Suprapubic skin (tissue), 4 donors: Measurements from ENCODE around the gene RTL9. TPM values are rescaled to one million over a fixed set of nuclear protein-coding genes. Genes with fewer than 3 reads are reported as not detected.
A peak's percentile ranks its signal among the peaks of the same experiment; 100 is the strongest.
"Not testable (repeated sequence)": the region's sequence is repeated elsewhere in the genome, so short reads cannot be mapped to it uniquely, and the experiment has no call there.

Source experiments
- DNase-seq, 2 donors: peaks; one replicate each; pipeline ENCODE4 v3.0.0-alpha.2; 2019; ENCODE audit warnings: low spot score in 2 of 2
- H3K27ac ChIP-seq: fragments of 200-600 bp; sonication (generic); one replicate; pipeline ENCODE4 v1.5.1; 2019
- H3K27me3 ChIP-seq: fragments of 200-600 bp; sonication (generic); one replicate; pipeline ENCODE4 v1.5.1; 2019
- H3K36me3 ChIP-seq: fragments of 200-600 bp; sonication (generic); one replicate; pipeline ENCODE4 v1.5.1; 2019
- H3K4me1 ChIP-seq: fragments of 200-600 bp; sonication (generic); one replicate; pipeline ENCODE4 v1.5.1; 2019
- H3K4me3 ChIP-seq: fragments of 200-600 bp; sonication (generic); one replicate; pipeline ENCODE4 v1.5.1; 2019; ENCODE audit warnings: mild to moderate bottlenecking
- H3K9me3 ChIP-seq: fragments of 200-600 bp; sonication (generic); one replicate; pipeline ENCODE4 v1.5.1; 2019
- EP300 ChIP-seq: sonication (generic); formaldehyde crosslinking; IDR thresholded peaks from one replicate; pipeline ENCODE4 v1.6.1; 2017; ENCODE audit warnings: antibody characterized with exemption
- POLR2A ChIP-seq, 2 donors: fragments of 450-650 bp; IDR thresholded peaks; one replicate each; pipeline ENCODE4 v1.6.1; 2017; ENCODE audit warnings: antibody characterized with exemption in 2 of 2, mild to moderate bottlenecking in 2 of 2, moderate library complexity in 2 of 2
- POLR2AphosphoS5 ChIP-seq, 3 donors: sonication (generic); formaldehyde crosslinking; IDR thresholded peaks; one replicate each; pipeline ENCODE4 v1.6.1; 2017; ENCODE audit warnings: antibody characterized with exemption in 3 of 3
- WGBS: methylation state at CpG from one replicate; pipeline ENCODE4 v1.1.5; 2018; 5-methylcytosine and 5-hydroxymethylcytosine counted together
- total RNA-seq, 4 donors: library from RNA; depleted of rRNA; stranded (reverse); fragments of >200 nt; gene quantifications; one replicate each; pipeline ENCODE4 v1.1.0, GENCODE V29; 2016
- TF ChIP-seq, protein P1 (sequence below), 2 donors: fragments of 200-600 bp in 1 of 2; fragments of 450-650 bp in 1 of 2; sonication (generic) in 1 of 2; IDR thresholded peaks; one replicate each; pipeline ENCODE4 v1.5.1; 2016 to 2019; ENCODE audit warnings: antibody characterized with exemption in 2 of 2, mild to moderate bottlenecking in 1 of 2, moderate library complexity in 1 of 2

Gene RTL9
- total RNA-seq, 4 donors from 2014 or later: 0.16 TPM; not detected in 3

DNA sequence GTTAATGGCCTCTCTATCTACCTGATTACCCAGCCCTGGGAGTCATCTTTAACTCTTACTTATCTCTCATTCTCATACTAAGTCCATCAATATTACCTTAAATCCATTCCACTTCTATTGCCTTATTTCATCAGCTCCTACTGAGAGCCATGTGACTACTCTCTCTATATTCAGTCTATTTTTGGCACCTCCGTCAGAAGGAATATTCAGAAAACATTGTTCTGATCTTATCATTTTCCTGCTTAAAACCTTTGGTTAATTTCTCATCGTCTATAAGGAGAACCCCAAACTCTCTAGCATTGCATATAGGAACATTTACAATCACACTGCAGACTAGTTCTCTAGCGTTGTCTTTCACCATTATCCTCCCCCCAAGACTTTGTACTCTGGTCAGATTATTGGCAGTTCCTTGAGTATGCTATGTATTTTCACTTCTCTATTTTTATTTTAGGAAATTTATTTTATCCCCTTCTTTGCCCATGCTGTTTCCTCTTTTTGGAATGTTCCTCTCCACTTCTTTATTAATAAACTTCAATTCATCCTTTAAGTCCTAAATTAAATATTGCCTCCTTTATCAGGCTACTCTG is 27.1 kb upstream of the RTL9 start:
- no peaks in the 10 kb centered on the region for H3K36me3 ChIP-seq
- H3K9me3 ChIP-seq: no peaks in the 10 kb centered on the region

DNA sequence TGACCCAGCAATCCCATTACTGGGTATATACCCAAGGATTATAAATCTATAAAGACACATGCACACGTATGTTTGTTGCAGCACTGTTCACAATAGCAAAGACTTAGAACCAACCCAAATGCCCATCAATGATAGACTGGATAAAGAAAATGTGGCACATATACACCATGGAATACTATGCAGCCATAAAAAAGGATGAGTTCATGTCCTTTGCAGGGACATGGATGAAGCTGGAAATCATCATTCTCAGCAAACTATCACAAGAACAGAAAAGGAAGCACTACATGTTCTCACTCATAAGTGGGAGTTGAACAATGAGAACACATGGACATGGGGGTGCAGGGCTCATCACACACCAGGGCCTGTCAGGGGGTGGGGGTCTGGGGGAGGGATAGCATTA is 25.2 kb upstream of the RTL9 start:
- not testable (repeated sequence) for H3K27me3 ChIP-seq, H3K36me3 ChIP-seq, H3K27ac ChIP-seq, H3K4me1 ChIP-seq, H3K9me3 ChIP-seq, H3K4me3 ChIP-seq, DNase-seq
- 82% methylated on average over 1 of the region's 1 CpG for WGBS

More for the DNA sequence above, 27.1 kb upstream of the RTL9 start:
- TF ChIP-seq POLR2A (IDR thresholded peaks at IDR 0.05) (no peak), EP300 (no peak), POLR2AphosphoS5 (IDR thresholded peaks at IDR 0.05) (no peak)
- TF ChIP-seq, protein P1, sequence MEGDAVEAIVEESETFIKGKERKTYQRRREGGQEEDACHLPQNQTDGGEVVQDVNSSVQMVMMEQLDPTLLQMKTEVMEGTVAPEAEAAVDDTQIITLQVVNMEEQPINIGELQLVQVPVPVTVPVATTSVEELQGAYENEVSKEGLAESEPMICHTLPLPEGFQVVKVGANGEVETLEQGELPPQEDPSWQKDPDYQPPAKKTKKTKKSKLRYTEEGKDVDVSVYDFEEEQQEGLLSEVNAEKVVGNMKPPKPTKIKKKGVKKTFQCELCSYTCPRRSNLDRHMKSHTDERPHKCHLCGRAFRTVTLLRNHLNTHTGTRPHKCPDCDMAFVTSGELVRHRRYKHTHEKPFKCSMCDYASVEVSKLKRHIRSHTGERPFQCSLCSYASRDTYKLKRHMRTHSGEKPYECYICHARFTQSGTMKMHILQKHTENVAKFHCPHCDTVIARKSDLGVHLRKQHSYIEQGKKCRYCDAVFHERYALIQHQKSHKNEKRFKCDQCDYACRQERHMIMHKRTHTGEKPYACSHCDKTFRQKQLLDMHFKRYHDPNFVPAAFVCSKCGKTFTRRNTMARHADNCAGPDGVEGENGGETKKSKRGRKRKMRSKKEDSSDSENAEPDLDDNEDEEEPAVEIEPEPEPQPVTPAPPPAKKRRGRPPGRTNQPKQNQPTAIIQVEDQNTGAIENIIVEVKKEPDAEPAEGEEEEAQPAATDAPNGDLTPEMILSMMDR (IDR thresholded peaks at IDR 0.05): no peak
- WGBS: 52% methylated on average over 3 of the region's 3 CpGs
- no peak for DNase-seq
- Histone ChIP-seq H3K4me1 (no peaks in the 10 kb centered on the region), H3K27ac (no peak overlapping the region), H3K27me3 (no peaks in the 10 kb centered on the region), H3K4me3 (no peak overlapping the region)

DNA sequence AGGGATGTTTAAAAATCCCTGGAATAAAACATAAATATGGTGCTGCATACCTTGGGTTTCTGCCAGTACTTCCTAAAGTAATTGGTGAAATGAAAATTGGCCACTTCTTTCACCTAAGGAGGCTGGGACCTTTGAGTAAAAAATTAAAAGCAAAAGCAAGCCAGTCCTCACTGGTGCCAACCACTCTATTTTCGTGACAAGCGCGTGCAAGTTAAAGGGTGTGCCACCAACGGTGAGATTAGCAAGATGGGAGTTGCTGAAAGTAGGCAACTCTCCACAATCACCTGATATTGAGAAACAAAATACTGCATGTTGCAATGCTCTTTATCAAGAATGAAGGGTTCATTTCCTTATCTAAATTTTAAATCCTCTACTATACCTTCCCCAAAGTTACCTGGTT is 19.7 kb upstream of the RTL9 start:
- 37% methylated on average over 4 of the region's 4 CpGs for WGBS
- no peak for DNase-seq
- no peak overlapping the region for H3K27ac ChIP-seq
- H3K9me3 ChIP-seq: no peaks in the 10 kb centered on the region
- H3K4me1 ChIP-seq: peaks cover 6% of the 10 kb centered on the region
- no peaks in the 10 kb centered on the region for H3K27me3 ChIP-seq
- TF ChIP-seq, protein P1 (IDR thresholded peaks at IDR 0.05): no peak
- TF ChIP-seq POLR2A (IDR thresholded peaks at IDR 0.05) (no peak), POLR2AphosphoS5 (IDR thresholded peaks at IDR 0.05) (no peak), EP300 (no peak)
- no peaks in the 10 kb centered on the region for H3K36me3 ChIP-seq
- H3K4me3 ChIP-seq: no peak overlapping the region

DNA sequence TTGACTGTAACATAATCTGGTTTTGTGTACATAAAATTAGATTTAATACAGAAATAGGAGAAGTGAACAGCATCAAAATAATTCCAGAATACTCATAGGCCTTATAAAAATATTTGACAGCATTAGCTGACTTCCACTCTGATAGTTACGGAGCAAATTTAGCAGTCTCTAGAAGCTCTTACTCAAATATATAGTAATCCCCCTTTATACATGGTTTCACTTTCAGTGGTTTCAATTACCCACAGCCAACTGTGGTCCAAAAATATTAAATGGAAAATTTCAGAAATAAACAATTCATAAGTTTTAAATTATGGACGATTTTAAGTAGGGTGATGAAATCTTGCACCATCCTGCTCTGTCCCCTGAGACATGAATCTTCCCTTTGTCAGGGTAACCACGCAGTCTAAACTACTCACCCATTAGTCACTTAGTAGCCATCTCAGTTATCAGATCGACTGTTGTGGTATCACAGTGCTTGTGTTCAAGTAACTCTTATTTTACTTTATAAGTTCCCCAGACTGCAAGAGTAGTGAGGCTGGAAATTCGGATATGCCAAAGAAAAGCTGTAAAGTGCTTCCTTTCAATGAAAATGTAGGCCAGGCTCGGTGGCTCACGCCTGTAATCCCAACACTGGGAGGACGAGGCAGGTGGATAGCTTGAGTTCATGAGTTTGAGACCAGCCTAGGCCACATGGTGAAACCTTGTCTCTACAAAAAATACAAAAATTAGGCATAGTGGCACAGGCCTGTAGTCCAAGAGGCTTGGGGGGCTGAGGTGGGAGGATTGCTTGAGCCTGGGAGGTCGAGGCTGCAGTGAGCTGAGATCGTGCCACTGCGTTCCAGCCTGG is 17.2 kb upstream of the RTL9 start:
- no peaks in the 10 kb centered on the region for H3K27me3 ChIP-seq
- H3K4me1 ChIP-seq: peaks cover 6% of the 10 kb centered on the region
- 75% methylated on average over 11 of the region's 11 CpGs for WGBS
- no peak for DNase-seq
- H3K4me3 ChIP-seq: no peak overlapping the region
- TF ChIP-seq POLR2AphosphoS5 (IDR thresholded peaks at IDR 0.05) (no peak), POLR2A (IDR thresholded peaks at IDR 0.05) (no peak), EP300 (no peak)
- TF ChIP-seq, protein P1 (IDR thresholded peaks at IDR 0.05): no peak
- no peak overlapping the region for H3K27ac ChIP-seq
- H3K36me3 ChIP-seq: no peaks in the 10 kb centered on the region
- H3K9me3 ChIP-seq: no peaks in the 10 kb centered on the region

DNA sequence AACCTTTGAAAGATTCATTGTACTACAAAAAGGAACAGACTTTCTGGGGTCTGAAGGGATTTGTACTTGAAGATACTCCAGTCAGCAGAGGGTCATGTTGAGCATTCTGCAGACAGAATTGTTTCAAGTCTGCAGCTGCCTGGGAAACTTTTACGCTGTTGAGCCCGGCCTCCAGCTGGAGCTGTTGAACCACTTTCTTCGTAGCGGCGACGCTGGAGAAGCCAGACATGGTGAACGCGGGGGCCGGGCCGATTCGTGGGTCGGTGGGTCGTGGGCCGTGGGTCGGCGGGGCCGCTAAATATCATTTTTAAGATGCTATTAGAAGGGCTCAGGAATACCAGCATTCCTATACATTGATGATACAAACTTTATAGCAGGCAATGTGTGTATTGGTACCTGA is 12.0 kb upstream of the RTL9 start:
- Histone ChIP-seq H3K27ac (no peak overlapping the region), H3K9me3 (no peaks in the 10 kb centered on the region), H3K36me3 (no peaks in the 10 kb centered on the region), H3K4me1 (no peaks in the 10 kb centered on the region), H3K27me3 (no peaks in the 10 kb centered on the region), H3K4me3 (no peak overlapping the region)
- WGBS: 64% methylated on average over 17 of the region's 17 CpGs
- DNase-seq: peak in 1 of 2 donors; percentile 61
- TF ChIP-seq POLR2A (IDR thresholded peaks at IDR 0.05): no peak
- no peak for TF ChIP-seq EP300
- TF ChIP-seq POLR2AphosphoS5 (IDR thresholded peaks at IDR 0.05): no peak
- TF ChIP-seq, protein P1 (IDR thresholded peaks at IDR 0.05): no peak
